ENCODE measurements around the gene AIFM1.

DNA sequence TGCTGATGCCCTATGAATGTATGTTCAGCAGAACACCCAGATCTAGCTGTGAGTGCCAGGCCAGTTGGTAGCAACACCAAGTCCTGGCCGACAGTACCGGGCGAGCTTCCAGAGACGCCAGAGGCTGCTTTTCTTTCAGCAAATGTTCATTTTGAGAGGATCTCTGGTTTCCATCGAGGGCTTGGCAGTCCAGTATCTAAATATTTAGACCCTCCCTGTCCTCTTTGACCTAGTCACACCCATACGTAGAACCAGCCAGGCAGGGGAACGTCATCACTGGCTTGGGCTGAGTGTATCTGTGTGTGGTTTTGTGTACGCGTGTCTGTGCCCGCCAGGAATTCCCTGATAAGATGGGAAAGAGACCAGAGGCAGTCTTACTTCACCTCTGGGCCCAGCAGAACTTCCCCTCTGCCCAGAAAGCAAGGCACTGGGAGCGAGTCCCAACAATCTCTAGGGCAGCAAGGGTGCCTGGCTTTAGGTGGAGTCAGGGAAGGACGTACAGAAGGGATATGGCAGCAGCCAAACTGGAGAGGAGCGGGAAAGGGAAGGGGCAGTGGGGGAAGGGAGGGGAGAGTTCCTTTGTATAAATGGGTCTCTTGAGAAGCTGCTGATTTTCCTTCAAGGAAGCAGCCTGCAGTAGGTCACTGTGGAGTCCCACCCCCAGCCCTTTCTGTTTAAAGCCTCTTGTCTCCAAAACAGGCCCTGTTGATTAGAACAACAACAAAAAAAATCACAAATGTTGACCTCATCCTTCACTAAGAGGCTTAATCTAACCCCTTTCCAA lies 40.4 kb downstream of the AIFM1 start:
- TF ChIP-seq RFX5 (IDR thresholded peaks at IDR 0.05; ENCODE audit: low read depth, low read length) (no peak), POLR2A (IDR thresholded peaks at IDR 0.05; ENCODE audit: low read depth, low read length) (no peak), USF2 (IDR thresholded peaks at IDR 0.05; ENCODE audit: low read depth, low read length) (no peak), RCOR1 (IDR thresholded peaks at IDR 0.05; ENCODE audit: insufficient replicate concordance, low read length) (no peak), CEBPB (IDR thresholded peaks at IDR 0.05; ENCODE audit: low read depth, low read length) (no peak), MXI1 (IDR thresholded peaks at IDR 0.05; ENCODE audit: borderline replicate concordance, low read depth, low read length) (no peak), BHLHE40 (IDR thresholded peaks at IDR 0.05; ENCODE audit: low read depth, low read length) (no peak), NFE2L2 (IDR thresholded peaks at IDR 0.05; ENCODE audit: low read depth, low read length) (no peak), RAD21 (IDR thresholded peaks at IDR 0.05; ENCODE audit: low read length) (no peak), MAZ (IDR thresholded peaks at IDR 0.05; ENCODE audit: borderline replicate concordance, low read depth, low read length) (no peak), MAFK (IDR thresholded peaks at IDR 0.05; ENCODE audit: low read depth, low read length) (no peak)
- TF ChIP-seq, protein P1, sequence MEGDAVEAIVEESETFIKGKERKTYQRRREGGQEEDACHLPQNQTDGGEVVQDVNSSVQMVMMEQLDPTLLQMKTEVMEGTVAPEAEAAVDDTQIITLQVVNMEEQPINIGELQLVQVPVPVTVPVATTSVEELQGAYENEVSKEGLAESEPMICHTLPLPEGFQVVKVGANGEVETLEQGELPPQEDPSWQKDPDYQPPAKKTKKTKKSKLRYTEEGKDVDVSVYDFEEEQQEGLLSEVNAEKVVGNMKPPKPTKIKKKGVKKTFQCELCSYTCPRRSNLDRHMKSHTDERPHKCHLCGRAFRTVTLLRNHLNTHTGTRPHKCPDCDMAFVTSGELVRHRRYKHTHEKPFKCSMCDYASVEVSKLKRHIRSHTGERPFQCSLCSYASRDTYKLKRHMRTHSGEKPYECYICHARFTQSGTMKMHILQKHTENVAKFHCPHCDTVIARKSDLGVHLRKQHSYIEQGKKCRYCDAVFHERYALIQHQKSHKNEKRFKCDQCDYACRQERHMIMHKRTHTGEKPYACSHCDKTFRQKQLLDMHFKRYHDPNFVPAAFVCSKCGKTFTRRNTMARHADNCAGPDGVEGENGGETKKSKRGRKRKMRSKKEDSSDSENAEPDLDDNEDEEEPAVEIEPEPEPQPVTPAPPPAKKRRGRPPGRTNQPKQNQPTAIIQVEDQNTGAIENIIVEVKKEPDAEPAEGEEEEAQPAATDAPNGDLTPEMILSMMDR (conservative IDR thresholded peaks at IDR 0.05; ENCODE audit: low read depth, low read length): no peak
- TF ChIP-seq, protein P2, sequence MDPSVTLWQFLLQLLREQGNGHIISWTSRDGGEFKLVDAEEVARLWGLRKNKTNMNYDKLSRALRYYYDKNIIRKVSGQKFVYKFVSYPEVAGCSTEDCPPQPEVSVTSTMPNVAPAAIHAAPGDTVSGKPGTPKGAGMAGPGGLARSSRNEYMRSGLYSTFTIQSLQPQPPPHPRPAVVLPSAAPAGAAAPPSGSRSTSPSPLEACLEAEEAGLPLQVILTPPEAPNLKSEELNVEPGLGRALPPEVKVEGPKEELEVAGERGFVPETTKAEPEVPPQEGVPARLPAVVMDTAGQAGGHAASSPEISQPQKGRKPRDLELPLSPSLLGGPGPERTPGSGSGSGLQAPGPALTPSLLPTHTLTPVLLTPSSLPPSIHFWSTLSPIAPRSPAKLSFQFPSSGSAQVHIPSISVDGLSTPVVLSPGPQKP (IDR thresholded peaks at IDR 0.05; ENCODE audit: borderline replicate concordance, low read depth, low read length): no peak

All from IMR-90 (cell line).